G401 (cell line): Measurements from ENCODE around the gene ZBTB39. TPM values are rescaled to one million over a fixed set of nuclear protein-coding genes. Genes with fewer than 3 reads are reported as not detected.

Source experiments
- DNase-seq: peaks from one replicate; pipeline ENCODE4 v3.0.0-alpha.2; 2015; ENCODE audit warnings: low spot score
- in situ Hi-C: cut with HindIII; loops from 2 replicates; pipeline ENCODE4 v1.10.0; 2016; ENCODE audit warnings: low sequenced_read_pairs, mixed read lengths
- total RNA-seq: library from RNA; depleted of rRNA; stranded (reverse); fragments of >200 nt; shearing (Covaris generic); gene quantifications from 2 replicates; pipeline ENCODE4 v1.2.3, GENCODE V29; 2014

ZBTB39 gene
- total RNA-seq, 1 experiment from 2014 or later, result 9.1 TPM

DNA sequence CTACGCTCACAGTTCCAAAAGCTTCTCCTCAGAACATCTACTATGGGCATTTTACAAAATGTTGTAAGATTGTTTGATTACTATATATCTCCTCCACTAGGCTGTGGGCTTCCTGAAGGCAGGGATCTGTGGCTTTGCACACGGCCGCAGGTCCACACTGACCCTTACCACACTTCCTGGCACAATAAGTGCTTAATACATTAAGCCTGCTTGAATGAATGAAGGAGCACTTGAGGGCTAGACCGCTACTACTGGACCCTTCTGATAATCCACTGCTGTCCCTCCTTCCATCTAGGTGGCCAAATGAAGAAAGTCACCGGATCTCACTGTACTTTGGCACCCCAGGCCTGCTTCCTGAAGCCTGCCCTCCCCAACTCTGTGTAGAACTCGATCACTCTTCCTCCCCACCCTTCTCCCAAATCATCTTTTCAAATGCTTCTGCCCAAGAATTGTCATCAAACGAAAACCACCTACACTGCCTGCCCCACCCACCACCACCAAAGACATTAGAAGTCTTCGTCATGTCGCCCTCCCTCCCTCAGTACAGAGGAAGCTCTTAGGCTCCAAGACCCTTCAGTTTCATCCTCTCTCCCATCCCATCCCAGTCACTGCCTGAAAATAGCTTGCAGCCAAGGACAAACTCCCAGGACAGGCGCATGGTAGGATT, 596 bp upstream of the ZBTB39 start:
- in situ Hi-C loops, result no loop called here
- no peak for DNase-seq

DNA sequence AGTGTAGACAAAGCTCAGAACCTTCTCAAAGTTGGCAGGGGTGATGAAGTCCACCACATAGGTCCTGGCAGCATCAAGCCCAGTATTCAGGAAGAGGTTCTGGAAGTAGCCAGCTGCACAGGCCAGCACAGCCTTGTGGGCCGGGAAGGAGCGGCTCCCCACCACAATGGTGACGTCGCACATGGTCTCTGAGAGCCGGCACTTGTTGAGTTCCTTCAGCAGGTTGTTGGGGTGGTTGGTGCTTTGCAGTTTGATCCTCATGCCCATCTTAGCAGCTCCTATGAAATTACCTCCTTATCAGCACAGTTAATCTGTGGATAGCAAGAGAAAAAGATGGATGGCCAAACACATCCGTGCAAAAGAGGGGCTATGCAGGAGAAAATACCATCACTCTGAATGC, 1.7 kb downstream of the ZBTB39 start:
- in situ Hi-C loops, result no loop called here
- DNase-seq, result no peak

DNA sequence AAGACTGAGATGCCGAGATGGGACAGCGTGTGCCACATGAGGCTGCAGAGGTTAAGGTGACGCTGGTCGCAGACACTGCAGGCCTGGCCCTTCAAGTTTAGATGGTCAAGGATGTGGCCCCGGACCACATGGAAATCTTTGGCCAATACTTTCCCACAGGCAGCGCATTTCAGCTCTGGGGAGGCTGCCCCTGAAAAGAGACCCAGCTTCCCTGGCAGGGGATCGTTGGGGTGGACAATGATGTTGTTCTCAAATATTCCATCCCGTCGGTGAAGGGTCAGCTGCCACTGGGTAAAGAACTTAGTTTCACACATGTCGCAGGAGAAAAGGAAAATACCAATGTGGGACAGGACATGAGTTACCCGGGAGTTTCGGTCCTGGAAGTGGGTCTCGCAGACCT, 3.0 kb downstream of the ZBTB39 start:
- no peak for DNase-seq
- in situ Hi-C loops, result no loop called here

DNA sequence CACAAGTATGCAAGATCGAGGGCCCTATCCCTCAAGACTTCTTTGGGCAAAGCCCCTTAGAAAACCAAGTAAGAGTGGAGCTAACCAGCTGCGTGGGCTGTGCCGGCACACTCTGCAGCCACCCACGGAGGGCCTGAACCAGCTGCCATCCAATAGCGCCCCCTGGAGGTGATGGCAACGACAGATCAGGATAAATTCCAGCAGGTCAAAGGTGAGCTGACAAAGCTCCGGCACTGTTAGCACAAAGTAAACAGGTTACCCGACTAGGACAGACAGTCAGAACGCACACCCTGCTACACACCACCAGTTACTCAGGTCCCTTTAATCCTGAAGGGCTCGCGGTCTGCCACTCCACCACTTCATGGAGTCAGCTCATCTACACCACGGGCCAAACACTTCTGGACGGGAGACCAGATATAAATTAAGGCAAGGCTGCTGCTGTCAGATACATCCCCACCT, 4.9 kb downstream of the ZBTB39 start:
- in situ Hi-C loops, result no loop called here
- DNase-seq, result peak; percentile 17

DNA sequence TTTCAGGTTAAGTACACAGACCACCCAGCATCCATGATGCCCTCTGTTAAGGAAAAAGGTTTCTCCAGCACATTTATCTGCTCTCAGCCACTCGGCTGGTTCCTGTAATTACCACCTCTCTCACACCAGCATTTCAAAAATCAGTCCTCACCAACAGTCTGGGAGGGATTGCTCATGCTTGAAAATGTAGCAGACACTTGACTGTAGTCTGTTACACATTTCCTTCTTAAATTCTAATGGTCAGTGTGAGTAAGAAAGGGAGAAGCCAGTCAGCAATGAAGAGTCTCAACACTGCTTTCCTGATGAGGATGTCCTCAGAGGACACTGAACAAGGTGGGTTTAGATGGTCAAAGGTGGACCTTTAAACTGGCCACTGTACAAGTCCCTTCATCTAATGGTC, 6.0 kb downstream of the ZBTB39 start:
- DNase-seq, result no peak
- in situ Hi-C loops, result no loop called here

DNA sequence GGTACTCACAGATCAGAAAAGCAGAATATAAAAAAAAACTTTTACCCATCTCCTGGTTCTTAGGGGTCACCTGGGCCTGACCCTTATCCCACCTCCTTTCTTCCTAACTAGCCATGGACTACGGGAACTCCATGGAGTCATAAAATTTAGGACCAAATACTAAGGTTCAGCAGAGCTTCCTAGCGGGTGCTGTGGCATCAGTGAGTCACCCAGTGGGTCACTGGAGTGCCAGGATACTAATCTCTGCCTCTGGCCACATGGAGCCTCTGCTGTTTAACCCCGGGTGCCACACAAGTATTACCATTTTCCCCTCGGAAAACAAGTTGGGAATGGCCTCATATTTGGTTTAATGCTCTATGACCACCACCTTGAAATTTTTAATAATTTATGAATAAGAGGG, 6.9 kb downstream of the ZBTB39 start:
- no peak for DNase-seq
- in situ Hi-C loops, result loop anchor here (25.0 kb wide), 1 partner anchor 237 kb away; the partner anchor contains the start of genes HSD17B6 and PRIM1

DNA sequence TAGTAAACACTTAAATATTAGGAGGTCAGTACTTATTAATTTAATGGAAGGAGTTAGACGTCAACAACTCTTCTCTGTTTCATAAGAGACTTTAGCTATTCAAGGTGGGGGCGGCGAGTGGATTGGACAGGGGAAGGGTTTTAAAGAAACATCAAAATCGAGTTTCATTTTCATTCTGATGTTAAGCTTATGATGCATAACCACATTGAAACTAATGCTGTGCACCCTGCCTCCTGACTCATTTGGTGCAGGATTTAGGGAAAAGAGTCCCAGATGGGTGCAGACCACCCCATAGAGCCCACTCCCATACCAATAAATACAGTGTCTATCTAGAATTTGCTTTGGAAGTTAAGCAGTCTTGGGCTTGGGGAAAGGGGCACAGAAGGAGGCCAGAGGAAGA, 7.4 kb downstream of the ZBTB39 start:
- in situ Hi-C loops, result loop anchor here (25.0 kb wide), 1 partner anchor 237 kb away; the partner anchor contains the start of genes HSD17B6 and PRIM1
- no peak for DNase-seq

DNA sequence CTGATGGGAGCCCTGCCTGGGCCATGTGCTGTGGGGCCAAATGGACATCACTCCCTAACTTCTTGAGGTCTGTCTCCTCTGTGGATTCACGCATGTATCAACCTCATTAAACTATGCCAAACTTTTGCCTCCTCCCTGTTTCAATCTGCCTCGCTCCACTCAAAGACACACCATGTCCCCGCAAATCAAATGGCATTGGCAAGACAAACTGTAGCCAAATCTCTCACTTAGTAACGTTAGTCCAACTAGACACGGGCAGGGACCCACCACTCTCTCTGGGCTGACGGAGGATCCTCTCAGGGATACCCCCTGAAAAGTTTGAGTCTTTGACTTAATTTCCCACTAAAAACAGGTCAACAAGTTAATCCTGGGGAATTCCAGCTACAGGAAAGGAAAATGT, 8.0 kb downstream of the ZBTB39 start:
- no peak for DNase-seq
- in situ Hi-C loops, result loop anchor here (25.0 kb wide), 1 partner anchor 236 kb away; the partner anchor contains the start of genes HSD17B6 and PRIM1

DNA sequence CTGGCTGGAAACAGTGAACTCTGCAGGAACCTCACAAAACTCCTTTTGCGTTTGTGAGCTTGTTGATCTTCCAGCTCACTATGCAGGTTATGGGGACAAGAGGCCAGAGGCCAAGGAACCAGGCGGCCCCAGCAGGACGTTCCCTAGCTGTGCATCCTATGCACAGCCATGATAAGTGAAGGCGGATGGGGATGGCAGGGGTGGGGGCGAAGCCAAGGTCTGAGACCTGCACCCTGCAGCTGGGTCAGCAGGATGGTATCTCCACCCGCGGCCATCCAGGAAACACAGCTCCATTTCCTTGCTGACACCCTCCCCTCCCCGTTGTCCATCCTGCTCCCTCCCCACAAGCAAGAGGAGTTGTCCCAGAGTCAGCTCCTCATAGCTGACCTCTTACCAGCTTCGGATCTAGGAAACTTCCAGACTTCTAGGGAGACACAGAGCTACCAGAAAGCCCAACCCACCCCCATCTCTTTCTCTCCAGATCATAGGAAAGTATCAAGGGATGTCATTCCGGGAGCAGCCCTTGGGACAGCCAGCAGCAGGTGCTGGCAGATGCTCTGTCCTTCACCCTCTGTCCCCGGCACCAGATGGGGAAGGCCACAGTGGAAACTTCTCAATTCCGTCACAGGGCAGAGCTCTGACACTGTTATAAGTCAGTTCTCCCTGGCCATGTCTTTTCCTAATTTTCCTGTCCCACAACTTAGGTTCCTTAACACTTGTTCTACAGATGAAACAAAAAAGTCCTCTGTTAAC, 9.4 kb downstream of the ZBTB39 start:
- in situ Hi-C loops, result loop anchor here (25.0 kb wide), 1 partner anchor 235 kb away; the partner anchor contains the start of genes HSD17B6 and PRIM1
- no peak for DNase-seq

DNA sequence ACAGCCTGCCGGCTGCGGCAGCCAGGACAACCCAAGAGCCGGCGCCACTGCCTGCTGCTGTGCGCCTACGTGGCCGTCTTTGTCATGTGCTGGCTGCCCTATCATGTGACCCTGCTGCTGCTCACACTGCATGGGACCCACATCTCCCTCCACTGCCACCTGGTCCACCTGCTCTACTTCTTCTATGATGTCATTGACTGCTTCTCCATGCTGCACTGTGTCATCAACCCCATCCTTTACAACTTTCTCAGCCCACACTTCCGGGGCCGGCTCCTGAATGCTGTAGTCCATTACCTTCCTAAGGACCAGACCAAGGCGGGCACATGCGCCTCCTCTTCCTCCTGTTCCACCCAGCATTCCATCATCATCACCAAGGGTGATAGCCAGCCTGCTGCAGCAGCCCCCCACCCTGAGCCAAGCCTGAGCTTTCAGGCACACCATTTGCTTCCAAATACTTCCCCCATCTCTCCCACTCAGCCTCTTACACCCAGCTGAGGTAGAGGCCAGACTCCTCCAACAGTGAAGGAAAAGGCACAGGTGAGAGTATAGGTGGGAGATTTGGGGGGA, 10.3 kb downstream of the ZBTB39 start:
- in situ Hi-C loops, result loop anchor here (25.0 kb wide), 1 partner anchor 234 kb away; the partner anchor contains the start of genes HSD17B6 and PRIM1
- no peak for DNase-seq

DNA sequence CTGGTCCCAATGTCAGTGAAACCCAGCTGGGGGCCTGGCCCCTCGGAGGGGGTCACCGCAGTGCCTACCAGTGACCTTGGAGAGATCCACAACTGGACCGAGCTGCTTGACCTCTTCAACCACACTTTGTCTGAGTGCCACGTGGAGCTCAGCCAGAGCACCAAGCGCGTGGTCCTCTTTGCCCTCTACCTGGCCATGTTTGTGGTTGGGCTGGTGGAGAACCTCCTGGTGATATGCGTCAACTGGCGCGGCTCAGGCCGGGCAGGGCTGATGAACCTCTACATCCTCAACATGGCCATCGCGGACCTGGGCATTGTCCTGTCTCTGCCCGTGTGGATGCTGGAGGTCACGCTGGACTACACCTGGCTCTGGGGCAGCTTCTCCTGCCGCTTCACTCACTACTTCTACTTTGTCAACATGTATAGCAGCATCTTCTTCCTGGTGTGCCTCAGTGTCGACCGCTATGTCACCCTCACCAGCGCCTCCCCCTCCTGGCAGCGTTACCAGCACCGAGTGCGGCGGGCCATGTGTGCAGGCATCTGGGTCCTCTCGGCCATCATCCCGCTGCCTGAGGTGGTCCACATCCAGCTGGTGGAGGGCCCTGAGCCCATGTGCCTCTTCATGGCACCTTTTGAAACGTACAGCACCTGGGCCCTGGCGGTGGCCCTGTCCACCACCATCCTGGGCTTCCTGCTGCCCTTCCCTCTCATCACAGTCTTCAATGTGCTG, 11.0 kb downstream of the ZBTB39 start:
- in situ Hi-C loops, result loop anchor here (25.0 kb wide), 1 partner anchor 233 kb away; the partner anchor contains the start of genes HSD17B6 and PRIM1

DNA sequence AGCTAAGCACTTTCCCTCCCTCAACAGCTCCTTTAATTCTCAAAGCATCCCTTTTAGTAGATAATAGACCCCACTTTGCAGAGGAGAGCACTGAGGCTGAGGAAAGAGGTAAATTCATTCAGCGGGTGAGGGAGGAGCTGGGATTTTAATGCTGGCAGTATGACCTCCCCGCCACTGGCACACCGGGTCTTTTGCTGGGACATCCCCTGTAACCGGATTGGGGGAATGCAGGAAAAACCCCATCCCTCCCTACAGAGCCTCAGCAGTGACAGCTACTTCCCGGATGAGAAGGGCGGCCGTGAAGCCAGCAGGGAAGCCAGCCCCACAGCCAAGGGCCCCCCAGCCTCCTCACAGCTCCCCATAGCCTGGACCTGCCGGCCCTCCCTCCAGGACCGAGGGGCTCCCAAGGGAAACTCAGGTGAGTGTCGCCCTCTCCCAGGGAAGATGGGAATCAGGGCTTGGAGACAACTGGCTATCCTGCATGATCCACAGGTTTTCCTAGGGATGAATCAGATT, 12.1 kb downstream of the ZBTB39 start:
- in situ Hi-C loops, result loop anchor here (25.0 kb wide), 1 partner anchor 232 kb away; the partner anchor contains the start of genes HSD17B6 and PRIM1

More for the DNA sequence above, 11.0 kb downstream of the ZBTB39 start:
- DNase-seq, result no peak

DNA sequence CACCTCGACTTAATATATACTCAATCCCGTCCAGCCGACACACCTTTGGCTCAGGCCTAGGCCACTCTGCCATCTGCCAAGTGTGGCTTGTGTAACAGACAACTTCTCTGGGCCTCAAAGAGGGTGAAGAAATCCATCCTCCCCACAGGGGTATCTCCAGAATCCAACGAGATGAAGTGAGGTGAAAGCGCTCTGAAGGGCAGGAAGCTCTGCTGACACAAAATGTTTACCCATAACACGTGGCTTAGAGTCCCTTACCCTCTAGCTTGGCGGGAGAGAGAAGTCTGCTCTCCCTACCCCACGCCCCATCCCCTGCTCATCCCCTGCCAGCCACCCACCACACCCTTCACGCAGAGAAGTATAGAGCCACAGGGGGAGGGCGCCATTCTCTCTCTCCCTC, 13.0 kb downstream of the ZBTB39 start:
- in situ Hi-C loops, result loop anchor here (25.0 kb wide), 1 partner anchor 231 kb away; the partner anchor contains the start of genes HSD17B6 and PRIM1
- DNase-seq, result no peak

More for the DNA sequence above, 12.1 kb downstream of the ZBTB39 start:
- no peak for DNase-seq

DNA sequence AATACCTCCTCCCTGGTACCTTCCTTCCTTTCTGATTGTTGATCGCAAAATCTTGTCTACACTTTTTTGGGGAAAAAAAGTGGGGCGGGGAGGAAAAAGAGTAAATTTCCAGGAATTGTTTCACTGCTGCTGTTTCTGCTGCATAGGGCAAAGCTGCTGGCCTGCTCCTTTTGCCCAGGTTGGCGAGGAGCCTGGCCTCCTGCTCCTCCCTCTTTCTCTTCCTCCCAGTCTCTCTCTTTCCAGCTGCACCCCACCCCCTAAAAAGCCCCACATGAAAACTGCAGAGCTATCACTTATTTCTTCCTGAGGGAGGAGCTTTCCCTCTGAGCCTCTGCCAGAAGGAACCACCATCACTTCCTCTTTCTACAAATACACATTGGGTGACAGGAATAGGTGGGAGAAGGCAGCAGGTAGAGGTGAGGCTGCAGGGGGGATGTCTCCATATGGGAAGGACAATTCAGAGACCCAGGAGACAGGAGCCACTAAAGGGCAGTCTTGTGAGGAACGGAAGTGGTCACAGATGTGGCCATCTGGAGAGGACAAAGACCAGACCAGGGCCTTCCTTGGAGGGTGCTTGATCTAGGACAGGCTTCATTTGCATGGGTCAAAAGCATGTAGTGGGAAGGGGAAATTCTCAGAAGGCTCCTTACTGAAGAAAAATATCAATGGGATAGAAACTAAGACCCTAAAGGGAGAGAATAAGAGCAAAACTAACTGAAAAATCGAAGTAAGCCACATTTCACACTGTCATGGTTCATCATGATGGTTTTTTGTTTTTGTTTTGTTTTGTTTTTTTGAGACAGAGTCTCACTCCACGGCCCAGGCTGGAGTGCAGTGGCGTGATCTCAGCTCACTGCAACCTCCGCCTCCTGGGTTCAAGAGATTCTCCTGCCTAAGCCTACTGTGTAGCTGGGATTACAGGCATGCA, 14.8 kb downstream of the ZBTB39 start:
- DNase-seq, result no peak
- in situ Hi-C loops, result loop anchor here (25.0 kb wide), 1 partner anchor 229 kb away; the partner anchor contains the start of genes HSD17B6 and PRIM1

DNA sequence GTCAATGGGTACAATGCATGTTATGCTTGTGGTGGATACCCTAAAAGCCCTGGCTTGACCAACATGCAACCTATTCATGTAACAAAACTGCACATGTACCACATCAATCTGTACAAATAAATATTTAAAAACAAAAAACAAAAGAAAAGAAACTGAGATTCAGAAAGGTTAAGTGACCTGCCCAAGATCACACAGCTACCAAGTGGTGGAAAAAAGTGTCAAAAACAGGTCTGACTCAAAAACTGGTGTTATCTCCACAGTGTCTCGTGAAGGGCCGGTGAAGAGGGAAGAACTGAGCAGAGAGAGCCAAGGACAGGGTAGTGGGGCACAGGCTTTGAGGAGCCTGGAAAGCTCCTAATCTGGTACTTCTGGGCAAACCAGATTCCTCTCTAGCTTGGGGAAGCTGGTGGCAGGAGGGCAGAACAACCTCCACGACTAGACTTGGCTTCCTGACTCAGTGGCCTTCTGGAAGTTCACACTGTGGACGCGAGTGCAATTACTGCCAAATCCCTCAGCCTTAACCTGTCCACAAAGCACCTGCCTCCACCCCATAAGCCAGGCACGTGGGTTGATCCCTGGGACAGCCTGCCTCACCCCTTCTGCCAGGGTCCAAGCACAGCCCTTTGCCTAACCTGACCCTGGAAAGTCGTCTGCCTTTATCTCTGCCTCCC, 15.6 kb downstream of the ZBTB39 start:
- in situ Hi-C loops, result loop anchor here (25.0 kb wide), 1 partner anchor 228 kb away; the partner anchor contains the start of genes HSD17B6 and PRIM1
- no peak for DNase-seq

DNA sequence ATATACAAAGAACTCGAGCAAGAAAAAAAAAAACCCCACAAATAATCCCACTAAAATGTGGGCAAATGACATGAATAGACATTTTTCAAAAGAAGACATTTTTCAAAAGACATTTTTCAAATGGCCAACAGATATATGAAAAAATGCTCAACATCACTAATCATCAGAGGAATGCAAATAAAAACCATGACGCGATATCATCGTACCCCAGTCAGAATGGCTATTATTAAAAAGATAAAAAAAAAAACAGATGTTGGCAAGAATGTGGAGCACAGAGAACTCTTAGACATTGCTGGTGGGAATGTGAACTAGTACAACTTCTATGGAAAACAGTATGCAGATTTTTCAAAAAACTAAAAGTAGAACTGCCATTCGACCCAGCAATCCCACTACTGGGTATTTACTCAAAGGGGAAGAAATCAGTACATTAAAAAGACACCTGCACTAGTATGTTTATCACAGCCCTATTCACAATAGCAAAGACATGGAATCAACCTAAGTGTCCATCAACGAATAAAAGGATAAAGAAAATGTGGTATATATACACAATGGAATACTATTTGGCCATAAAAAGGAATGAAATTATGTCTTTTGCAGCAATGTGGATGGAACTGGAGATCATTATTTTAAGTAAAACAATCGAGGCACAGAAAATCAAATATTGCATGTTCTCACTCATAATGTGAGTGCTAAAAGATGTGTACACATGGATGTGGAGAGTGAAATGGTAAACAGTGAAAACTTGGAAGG, 16.3 kb downstream of the ZBTB39 start:
- in situ Hi-C loops, result loop anchor here (25.0 kb wide), 1 partner anchor 228 kb away; the partner anchor contains the start of genes HSD17B6 and PRIM1
- DNase-seq, result no peak
